AG09319 (cell line): ENCODE measurements around the gene NHS.

Experiments
- DNase-seq: peaks from one replicate; pipeline ENCODE4 v3.0.0-alpha.2; 2010; ENCODE audit warnings: low read depth; ENCODE audit errors: extremely low read depth
- CTCF ChIP-seq: IDR thresholded peaks from 2 replicates; pipeline ENCODE4 v1.5.1; 2011; ENCODE audit warnings: low read depth, mild to moderate bottlenecking, inconsistent platforms, low read length, moderate library complexity

Gene NHS

GRCh38 chrX:17580539-17581152 is 205.6 kb downstream of the NHS start:
- TF ChIP-seq CTCF, result no peak
- DNase-seq, result no peak

- no peak for DNase-seq
- TF ChIP-seq CTCF, result no peak
Measured at GRCh38 chrX:17581641-17582040, 206.6 kb downstream of the NHS start.

GRCh38 chrX:17584248-17584681 is 209.3 kb downstream of the NHS start:
- no peak for TF ChIP-seq CTCF

GRCh38 chrX:17585006-17585405 is 210.0 kb downstream of the NHS start:
- DNase-seq, result no peak
- no peak for TF ChIP-seq CTCF

More at GRCh38 chrX:17584248-17584681, 209.3 kb downstream of the NHS start:
- DNase-seq, result no peak

GRCh38 chrX:17587366-17587765 is 212.4 kb downstream of the NHS start:
- DNase-seq, result no peak
- no peak for TF ChIP-seq CTCF

- TF ChIP-seq CTCF, result no peak
- DNase-seq, result no peak
Measured at GRCh38 chrX:17588303-17588702, 213.3 kb downstream of the NHS start.

GRCh38 chrX:17590892-17591740 is 216.1 kb downstream of the NHS start:
- TF ChIP-seq CTCF, result peak; percentile 77
- peak; percentile 70 for DNase-seq
